PC-9 (cell line): ENCODE results near the gene SLC44A3. TPM values are rescaled to one million over a fixed set of nuclear protein-coding genes. Genes with fewer than 3 reads are reported as not detected.

Source experiments
- BruUV-seq: library from RNA; stranded (reverse); fragments of 400-500 nt; replicated peaks from 2 replicates; lab custom pipeline; 2021; lab: Mats Ljungman, UMichigan
- CTCF ChIA-PET: fragments of 300-600 bp; sonication (Branson Sonifier 250); formaldehyde crosslinking; loops from one replicate; lab custom pipeline; 2022; ENCODE audit warnings: antibody characterized with exemption; lab: Charles Lee
- POLR2A ChIA-PET: fragments of 300-600 bp; sonication (Branson Sonifier 250); formaldehyde crosslinking; loops from one replicate; lab custom pipeline; 2022; ENCODE audit warnings: antibody characterized with exemption; ENCODE audit not compliant: unreplicated experiment; lab: Charles Lee
- DNase-seq, 2 experiments: peaks; one replicate each; pipeline versions ENCODE4 v3.0.0 to v3.0.0-alpha.2; 2015 to 2022; ENCODE audit warnings: mixed read lengths in 1 of 2
- H2AFZ ChIP-seq: fragments of 200-600 bp; sonication (generic); 2 replicates; pipeline ENCODE4 v1.8.1; 2017; ENCODE audit warnings: antibody characterized with exemption
- H3F3A ChIP-seq: fragments of 200-600 bp; sonication (generic); 2 replicates; pipeline ENCODE4 v1.8.1; 2017; ENCODE audit warnings: antibody characterized with exemption, mild to moderate bottlenecking, low read depth; ENCODE audit not compliant: insufficient read depth
- H3K27ac ChIP-seq: fragments of 200-600 bp; sonication (generic); 2 replicates; pipeline ENCODE4 v1.6.1; 2016; ENCODE audit warnings: mixed run types
- H3K27me3 ChIP-seq: fragments of 200-600 bp; sonication (generic); 2 replicates; pipeline ENCODE4 v1.6.1; 2016; ENCODE audit warnings: low read depth, mixed run types; ENCODE audit not compliant: insufficient read depth
- H3K36me3 ChIP-seq: fragments of 200-600 bp; sonication (generic); 2 replicates; pipeline ENCODE4 v1.6.1; 2016; ENCODE audit warnings: low read depth, mixed run types
- H3K4me1 ChIP-seq: fragments of 200-600 bp; sonication (generic); replicated peaks from 2 replicates; pipeline ENCODE4 v1.6.1; 2016; ENCODE audit warnings: mixed run types; ENCODE audit not compliant: insufficient read depth
- H3K4me2 ChIP-seq: fragments of 200-600 bp; sonication (generic); 2 replicates; pipeline ENCODE4 v1.6.1; 2017; ENCODE audit warnings: mixed run types
- H3K4me3 ChIP-seq: fragments of 200-600 bp; sonication (generic); 2 replicates; pipeline ENCODE4 v1.6.1; 2016; ENCODE audit warnings: mixed run types
- H3K79me2 ChIP-seq: fragments of 200-600 bp; sonication (generic); 2 replicates; pipeline ENCODE4 v1.6.1; 2017; ENCODE audit warnings: low read depth, mixed run types
- H3K9me2 ChIP-seq: fragments of 200-600 bp; sonication (generic); 2 replicates; pipeline ENCODE4 v1.8.1; 2017; ENCODE audit warnings: mild to moderate bottlenecking; ENCODE audit not compliant: insufficient read depth
- H3K9me3 ChIP-seq: fragments of 200-600 bp; sonication (generic); 2 replicates; pipeline ENCODE4 v1.8.1; 2016; ENCODE audit warnings: low read depth; ENCODE audit not compliant: insufficient read depth
- H4K20me1 ChIP-seq: fragments of 200-600 bp; sonication (generic); 2 replicates; pipeline ENCODE4 v1.8.1; 2017; ENCODE audit not compliant: insufficient read depth
- EZH2 ChIP-seq: fragments of 200-600 bp; sonication (generic); IDR thresholded peaks from 2 replicates; pipeline ENCODE4 v1.8.0; 2017; ENCODE audit warnings: antibody characterized with exemption, low read depth
- intact Hi-C: fragments of 100-400 bp; cut with micrococcal nuclease; formaldehyde crosslinking; loops from one replicate; pipeline ENCODE4 v1.10.0; 2022; ENCODE audit not compliant: unreplicated experiment
- total RNA-seq: library from RNA; stranded (reverse); gene quantifications from 2 replicates; pipeline ENCODE4 v1.2.3, GENCODE V29; 2021
- TF ChIP-seq, protein P1 (sequence below): fragments of 200-600 bp; sonication (generic); conservative IDR thresholded peaks from 2 replicates; pipeline ENCODE4 v1.6.1; 2017; ENCODE audit warnings: mixed run types, antibody characterized with exemption, mild to moderate bottlenecking, moderate library complexity

SLC44A3 gene
- total RNA-seq, 1 experiment from 2014 or later: 17.5 TPM

DNA sequence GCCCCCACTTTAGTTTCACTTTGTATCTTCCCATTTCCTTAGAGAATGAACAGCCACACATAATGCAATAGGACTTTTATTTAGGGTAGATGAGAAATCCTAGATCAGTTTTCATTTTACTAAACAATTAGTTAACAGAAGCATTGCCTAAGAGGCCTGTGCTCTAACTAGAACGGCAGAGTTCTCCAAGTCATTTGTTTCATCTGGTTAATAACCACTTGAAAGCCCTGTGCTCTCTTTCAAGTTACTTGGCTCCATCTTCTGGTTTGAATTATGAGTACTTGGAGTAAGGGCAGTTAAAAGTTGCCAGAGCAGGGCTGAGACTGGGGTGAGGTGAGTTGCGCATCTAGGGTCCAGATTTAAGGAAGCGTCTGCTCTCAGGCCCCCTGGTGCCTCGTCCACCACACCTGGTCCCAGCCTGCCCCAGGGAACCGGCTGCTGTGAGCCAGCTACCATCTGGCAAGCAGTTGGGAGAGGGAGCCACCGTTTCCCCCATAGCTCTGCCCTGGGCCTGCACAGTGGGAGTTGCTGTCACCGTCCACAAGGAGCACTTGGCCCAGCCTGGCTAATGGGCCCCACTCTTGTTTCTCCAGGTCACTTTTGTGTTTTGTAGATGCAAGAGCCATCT lies 18.1 kb upstream of the SLC44A3 start:
- no peaks in the 10 kb centered on the region for H3K9me2 ChIP-seq
- no peaks in the 10 kb centered on the region for H4K20me1 ChIP-seq
- H3K4me3 ChIP-seq: peak overlapping the region; percentile 22; the same call in 1 of the 2 replicates
- ChIA-PET POLR2A (interaction anchor here (0.5 to 1.0 kb wide), 5 partner anchors 156 to 475 kb away, joined by 3 to 10 read pairs (median 5); no protein-coding TSS in a partner anchor), CTCF (interaction anchor here (0.7 to 1.0 kb wide), 2 partner anchors 185 to 241 kb away, joined by 3 read pairs; no protein-coding TSS in a partner anchor)
- DNase-seq: peak; percentile 48 to 93
- H3K27me3 ChIP-seq: no peaks in the 10 kb centered on the region
- intact Hi-C loops: loop anchor here (1.0 to 10.0 kb wide), 12 partner anchors 19 to 567 kb away; partner anchors contain the start of genes ARHGAP29 and F3
- no peak for TF ChIP-seq EZH2
- TF ChIP-seq, protein P1, sequence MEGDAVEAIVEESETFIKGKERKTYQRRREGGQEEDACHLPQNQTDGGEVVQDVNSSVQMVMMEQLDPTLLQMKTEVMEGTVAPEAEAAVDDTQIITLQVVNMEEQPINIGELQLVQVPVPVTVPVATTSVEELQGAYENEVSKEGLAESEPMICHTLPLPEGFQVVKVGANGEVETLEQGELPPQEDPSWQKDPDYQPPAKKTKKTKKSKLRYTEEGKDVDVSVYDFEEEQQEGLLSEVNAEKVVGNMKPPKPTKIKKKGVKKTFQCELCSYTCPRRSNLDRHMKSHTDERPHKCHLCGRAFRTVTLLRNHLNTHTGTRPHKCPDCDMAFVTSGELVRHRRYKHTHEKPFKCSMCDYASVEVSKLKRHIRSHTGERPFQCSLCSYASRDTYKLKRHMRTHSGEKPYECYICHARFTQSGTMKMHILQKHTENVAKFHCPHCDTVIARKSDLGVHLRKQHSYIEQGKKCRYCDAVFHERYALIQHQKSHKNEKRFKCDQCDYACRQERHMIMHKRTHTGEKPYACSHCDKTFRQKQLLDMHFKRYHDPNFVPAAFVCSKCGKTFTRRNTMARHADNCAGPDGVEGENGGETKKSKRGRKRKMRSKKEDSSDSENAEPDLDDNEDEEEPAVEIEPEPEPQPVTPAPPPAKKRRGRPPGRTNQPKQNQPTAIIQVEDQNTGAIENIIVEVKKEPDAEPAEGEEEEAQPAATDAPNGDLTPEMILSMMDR: peak; percentile 85
- H3F3A ChIP-seq: peaks cover 17% of the 10 kb centered on the region
- no TSS peak for BruUV-seq
- H3K27ac ChIP-seq: peak overlapping the region; percentile 79
- H3K36me3 ChIP-seq: no peaks in the 10 kb centered on the region
- no peak overlapping the region; the same call in 1 of the 2 replicates for H2AFZ ChIP-seq
- no peaks in the 10 kb centered on the region for H3K9me3 ChIP-seq
- 0 out of 2 replicates have a peak, but pooled peaks cover 10% of the 10 kb centered on the region for H3K79me2 ChIP-seq
- peak overlapping the region; percentile 66 for H3K4me2 ChIP-seq
- H3K4me1 ChIP-seq: peaks cover 24% of the 10 kb centered on the region

DNA sequence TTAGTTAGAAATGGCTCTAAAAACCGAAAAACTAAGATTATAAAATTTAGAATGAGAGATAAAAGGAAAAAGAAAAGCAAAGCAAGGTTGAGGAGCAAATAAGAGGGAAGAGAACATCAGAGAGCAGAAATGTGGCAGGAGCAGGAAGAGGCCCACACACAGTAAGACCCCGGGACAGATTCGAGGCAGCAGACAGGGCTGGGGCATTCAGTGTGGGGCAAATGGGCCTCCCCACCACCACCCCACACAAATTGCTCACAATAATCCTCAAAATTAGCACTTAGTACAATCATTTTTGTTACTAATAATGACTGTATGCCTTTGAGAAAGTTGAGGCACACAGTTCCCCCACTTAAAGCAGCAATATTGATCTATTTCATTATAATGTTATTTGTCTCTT lies 17.1 kb upstream of the SLC44A3 start:
- ChIA-PET POLR2A (interaction anchor here (0.6 to 1.0 kb wide), 3 partner anchors 20 to 187 kb away, joined by 3 to 6 read pairs (median 4); no protein-coding TSS in a partner anchor), CTCF (interaction anchor here (0.8 kb wide), 1 partner anchor 289 kb away, joined by 3 read pairs; no protein-coding TSS in a partner anchor)
- intact Hi-C loops: loop anchor here (2.0 to 10.0 kb wide), 4 partner anchors 91 to 568 kb away; partner anchors contain the start of genes ARHGAP29 and F3
- H3K79me2 ChIP-seq: peaks cover 13% of the 10 kb centered on the region; the same call in 1 of the 2 replicates
- no peaks in the 10 kb centered on the region for H3K9me3 ChIP-seq
- TF ChIP-seq, protein P1: no peak
- no peak for TF ChIP-seq EZH2
- no peak overlapping the region for H3K4me2 ChIP-seq
- H3K36me3 ChIP-seq: no peaks in the 10 kb centered on the region
- peaks cover 28% of the 10 kb centered on the region for H3K4me1 ChIP-seq
- no peaks in the 10 kb centered on the region for H3K9me2 ChIP-seq
- H3F3A ChIP-seq: peaks cover 17% of the 10 kb centered on the region
- H3K27ac ChIP-seq: peak overlapping the region; percentile 79; the same call in 1 of the 2 replicates
- BruUV-seq: no TSS peak
- H3K27me3 ChIP-seq: no peaks in the 10 kb centered on the region
- H2AFZ ChIP-seq: no peak overlapping the region
- no peak overlapping the region for H3K4me3 ChIP-seq
- DNase-seq: no peak
- no peaks in the 10 kb centered on the region for H4K20me1 ChIP-seq

DNA sequence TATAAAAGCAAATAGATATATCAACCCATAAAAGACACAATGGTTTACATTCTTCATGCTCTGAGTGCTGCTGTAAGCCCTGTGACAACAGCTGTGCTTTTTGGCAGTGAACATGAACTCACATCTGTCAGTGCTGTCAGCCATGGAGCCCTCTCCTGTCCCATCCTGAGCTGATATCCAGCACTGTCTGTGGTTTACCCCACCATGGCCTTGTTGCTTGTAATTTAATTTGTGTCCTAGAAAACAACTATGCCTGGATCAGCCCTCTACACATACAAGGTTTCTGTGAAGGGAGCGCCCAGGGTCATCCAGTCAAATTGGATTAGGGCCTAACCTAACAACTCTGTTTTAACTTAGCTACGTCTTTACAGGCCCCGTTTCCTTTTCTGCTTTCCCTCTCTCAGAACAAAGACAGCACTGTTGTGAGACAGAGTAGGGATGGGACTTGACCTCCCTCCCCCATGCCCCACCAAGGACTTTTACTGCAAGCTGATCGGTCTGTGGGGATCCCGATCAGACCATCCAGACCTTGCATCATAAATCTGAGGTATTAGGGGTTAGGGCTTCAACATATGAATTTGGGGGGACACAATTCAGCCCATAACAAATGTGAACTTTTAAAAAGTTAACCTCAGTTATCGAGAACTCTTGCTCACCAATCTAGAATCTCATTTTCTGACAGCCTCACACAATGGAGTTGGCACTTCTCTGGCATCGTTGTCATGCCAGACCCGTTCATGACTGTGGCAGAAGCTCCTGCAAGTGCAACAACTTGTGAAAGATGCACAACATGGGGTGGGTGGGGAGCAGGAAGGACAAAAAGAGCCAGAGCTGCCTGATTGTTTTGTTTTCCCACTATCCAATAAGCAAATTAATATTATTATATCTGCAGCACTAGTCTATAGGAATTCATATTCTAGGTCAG lies 16.4 kb upstream of the SLC44A3 start:
- no peaks in the 10 kb centered on the region for H3K27me3 ChIP-seq
- H3K4me2 ChIP-seq: no peak overlapping the region
- BruUV-seq: no TSS peak
- no peaks in the 10 kb centered on the region for H3K9me2 ChIP-seq
- no peak overlapping the region for H3K27ac ChIP-seq
- H3K4me1 ChIP-seq: peaks cover 35% of the 10 kb centered on the region
- no peak overlapping the region for H3K4me3 ChIP-seq
- TF ChIP-seq, protein P1: no peak
- TF ChIP-seq EZH2: no peak
- DNase-seq: no peak
- H3K36me3 ChIP-seq: no peaks in the 10 kb centered on the region
- no peaks in the 10 kb centered on the region for H3K9me3 ChIP-seq
- H4K20me1 ChIP-seq: no peaks in the 10 kb centered on the region
- intact Hi-C loops: loop anchor here (2.0 to 10.0 kb wide), 4 partner anchors 91 to 569 kb away; partner anchors contain the start of genes ARHGAP29 and F3
- H3K79me2 ChIP-seq: peaks cover 13% of the 10 kb centered on the region; the same call in 1 of the 2 replicates
- peaks cover 21% of the 10 kb centered on the region for H3F3A ChIP-seq
- POLR2A ChIA-PET: interaction anchor here (0.8 kb wide), 1 partner anchor 279 kb away, joined by 8 read pairs; no protein-coding TSS in a partner anchor
- H2AFZ ChIP-seq: no peak overlapping the region
- CTCF ChIA-PET: interaction anchor here (0.6 to 0.8 kb wide), 2 partner anchors 238 to 289 kb away, joined by 3 read pairs; no protein-coding TSS in a partner anchor
